Renal cortex interstitium (tissue), 11 donors: ENCODE data around the gene KCNMA1. TPM values are rescaled to one million over a fixed set of nuclear protein-coding genes. Genes with fewer than 3 reads are reported as not detected.

ENCODE experiments used
- DNase-seq, 11 donors: peaks; one replicate each; pipeline ENCODE4 v3.0.0-alpha.2; 2013; ENCODE audit warnings: low read depth in 9 of 11, low spot score in 4 of 11; ENCODE audit errors: extremely low read depth in 1 of 11
- polyA plus RNA-seq, 3 donors: library from polyadenylated mRNA; unstranded; fragments of 120-200 nt; gene quantifications; one replicate each; pipeline ENCODE4 v1.2.1, GENCODE V29; 2013; ENCODE audit not compliant: insufficient read length in 3 of 3

KCNMA1 gene
- polyA plus RNA-seq, 3 donors = 3.3 to 3.7 (median 3.3) TPM

GRCh38 chr10:77097625-77098024, 540.0 kb downstream of the KCNMA1 start:
- DNase-seq = no peak

DNA sequence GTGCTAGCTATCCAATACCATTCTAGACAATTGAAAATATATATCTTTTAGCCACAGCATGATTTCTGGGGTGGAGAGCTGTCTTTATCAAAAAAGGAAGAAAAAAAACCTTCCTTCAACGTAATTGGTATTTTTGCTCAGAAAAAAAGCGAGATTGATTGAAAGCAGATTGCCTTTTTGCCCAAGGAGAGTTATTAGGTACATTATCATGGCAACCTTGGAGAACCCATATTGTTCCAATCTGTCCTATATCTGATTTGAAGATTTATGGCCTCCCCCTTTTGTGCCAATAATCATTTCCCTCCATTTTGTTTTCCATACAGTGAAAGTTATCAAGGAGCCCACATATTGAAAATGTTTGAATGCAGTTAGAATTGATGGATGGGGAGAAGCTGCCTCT, 544.5 kb downstream of the KCNMA1 start:
- no peak for DNase-seq

- DNase-seq = no peak
Measured at GRCh38 chr10:77091597-77092165, 545.9 kb downstream of the KCNMA1 start.

DNA sequence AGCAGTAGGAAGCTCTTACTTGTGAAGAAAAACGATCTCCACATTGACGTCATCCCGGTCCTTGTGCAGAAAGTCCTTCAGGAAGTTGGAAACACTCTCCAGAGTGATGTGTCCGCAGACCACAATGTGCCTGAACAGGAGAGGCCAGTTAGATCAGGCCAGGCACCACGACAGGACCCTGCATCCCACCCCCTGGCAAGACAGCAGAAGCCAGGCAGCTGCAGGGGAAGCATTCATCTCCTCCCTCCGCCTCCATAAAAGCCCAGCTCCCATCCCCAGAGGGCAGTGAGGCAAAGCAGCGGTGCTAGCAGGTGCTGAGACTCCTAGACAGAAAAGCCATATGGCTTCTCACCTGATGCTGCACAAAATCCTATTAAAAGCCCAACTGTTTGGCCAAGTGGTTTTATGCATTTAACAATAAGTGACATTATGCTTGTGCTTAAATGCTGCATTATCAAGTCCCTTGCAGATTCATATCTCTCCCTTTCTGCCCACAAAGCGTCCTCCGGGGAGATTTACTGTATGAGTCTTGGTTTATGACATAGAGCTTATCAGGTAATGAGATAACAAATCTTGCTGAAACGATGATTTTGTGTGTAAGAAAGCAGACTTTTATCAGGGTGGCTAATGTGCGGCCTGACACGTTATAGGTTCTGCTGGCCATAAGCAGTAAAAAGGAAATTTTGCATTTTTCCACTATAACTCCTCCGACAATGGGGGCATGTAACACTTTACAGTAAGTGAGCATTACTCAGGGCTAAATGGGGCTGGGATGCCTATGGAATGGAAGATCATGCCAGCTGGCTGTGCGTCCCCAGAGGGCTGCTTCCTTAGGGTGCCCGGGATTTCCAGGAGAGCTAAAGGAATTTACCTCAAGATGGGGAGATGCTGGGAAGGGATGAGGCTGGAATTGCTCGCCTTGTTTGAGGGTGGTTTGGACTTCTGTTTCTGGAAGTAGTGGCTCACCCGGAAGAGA, 546.9 kb downstream of the KCNMA1 start:
- no peak for DNase-seq

- DNase-seq = no peak
Measured at GRCh38 chr10:77087366-77087765, 550.2 kb downstream of the KCNMA1 start.

GRCh38 chr10:77086081-77086480, 551.5 kb downstream of the KCNMA1 start:
- DNase-seq = no peak

- DNase-seq = no peak
Measured at GRCh38 chr10:77085344-77085743, 552.3 kb downstream of the KCNMA1 start.

GRCh38 chr10:77084431-77085144, 553.0 kb downstream of the KCNMA1 start:
- no peak for DNase-seq

DNA sequence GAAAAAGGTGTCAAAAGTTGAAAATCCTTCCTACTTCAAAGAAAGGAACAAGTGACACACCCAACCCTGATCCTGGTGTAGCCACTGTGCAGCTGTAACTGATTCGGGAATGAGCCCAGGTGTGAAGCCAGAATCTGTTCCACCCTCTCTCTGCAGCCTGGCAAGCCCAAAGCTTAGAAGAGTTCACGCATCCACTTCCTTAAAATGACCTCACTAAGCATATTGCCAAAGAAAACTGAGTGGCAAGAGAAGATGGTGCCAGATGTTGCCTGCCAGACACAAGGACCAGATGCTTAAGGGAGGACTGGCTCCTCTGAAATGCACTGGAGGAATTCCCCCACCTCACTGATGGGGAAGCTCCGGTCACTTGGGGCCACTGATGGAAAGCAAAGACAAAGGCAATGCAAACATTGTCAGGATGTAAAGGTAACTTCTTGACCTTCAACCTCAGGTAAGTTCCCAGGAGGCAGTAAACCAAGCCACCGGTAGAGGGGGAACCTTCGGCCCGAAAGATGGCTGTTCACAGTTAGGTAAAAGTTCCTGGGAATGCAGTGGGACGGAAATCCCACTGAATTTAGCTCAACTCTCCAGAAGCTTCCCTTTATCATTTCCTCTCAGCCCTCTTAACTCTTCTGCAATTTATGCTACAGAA, 554.9 kb downstream of the KCNMA1 start:
- no peak for DNase-seq

GRCh38 chr10:77081481-77081891, 556.1 kb downstream of the KCNMA1 start:
- DNase-seq = no peak

DNA sequence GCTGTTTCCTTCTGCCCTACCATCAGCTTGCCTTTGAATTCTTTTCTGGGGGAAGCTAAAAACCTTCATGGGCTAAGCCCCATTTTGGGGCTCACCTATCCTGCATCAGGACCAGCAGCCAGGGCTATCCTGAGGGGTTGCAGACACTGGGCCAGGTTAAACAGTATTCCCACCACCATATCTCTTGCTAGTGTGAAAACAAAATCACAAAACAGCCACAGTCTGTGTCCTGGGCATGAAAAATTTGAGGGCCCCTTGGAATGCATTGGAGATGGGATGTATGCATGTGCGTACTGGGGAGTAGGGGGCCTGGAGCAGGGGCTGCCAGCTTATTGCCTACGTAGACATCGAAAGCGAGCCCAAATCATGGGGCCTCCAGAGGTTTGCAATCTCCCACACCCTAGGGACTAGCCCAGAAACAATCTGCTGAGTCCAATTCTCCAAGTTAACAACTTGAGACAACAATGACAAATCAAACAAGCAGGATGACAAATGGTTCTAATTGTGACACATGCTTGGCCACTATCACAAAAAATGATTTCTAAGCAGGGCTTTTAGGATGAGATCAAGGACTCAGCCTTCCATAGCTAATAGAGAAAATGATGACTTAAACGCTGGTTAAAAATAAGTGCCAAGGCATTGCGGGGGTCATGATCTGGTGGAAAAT, 557.1 kb downstream of the KCNMA1 start:
- no peak for DNase-seq

DNA sequence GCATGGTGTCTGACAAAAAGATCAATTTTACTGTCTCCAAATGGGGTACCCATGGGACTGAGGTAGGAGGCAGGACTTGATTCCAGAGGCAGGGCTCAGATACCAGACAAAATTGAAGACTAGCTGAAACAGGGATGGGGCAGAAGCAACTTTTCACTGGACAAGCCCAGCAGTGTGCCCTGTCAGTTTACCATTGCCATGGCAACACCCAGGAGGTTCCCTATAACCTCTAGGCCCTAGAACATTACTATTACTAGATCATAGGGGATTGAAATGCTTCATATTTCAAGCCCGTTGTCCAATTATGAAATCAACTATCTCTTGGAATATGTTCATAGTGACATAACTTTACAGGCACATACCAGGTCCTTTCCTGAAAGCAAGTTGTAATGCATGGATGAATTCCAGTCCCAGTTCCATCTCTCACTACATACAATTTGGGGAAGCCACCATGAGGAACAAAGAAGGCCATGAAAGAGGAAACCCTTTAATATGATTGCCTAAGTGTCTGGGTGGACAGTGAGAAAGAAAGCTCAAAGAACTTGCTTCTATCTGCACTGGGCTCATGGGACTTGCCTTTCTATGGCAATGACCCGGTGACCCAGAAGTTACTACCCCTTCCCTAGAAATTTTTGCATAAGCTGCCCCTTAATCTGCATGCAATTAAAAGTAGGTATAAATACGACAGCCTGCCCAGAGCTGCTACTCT, 557.9 kb downstream of the KCNMA1 start:
- DNase-seq = no peak

DNA sequence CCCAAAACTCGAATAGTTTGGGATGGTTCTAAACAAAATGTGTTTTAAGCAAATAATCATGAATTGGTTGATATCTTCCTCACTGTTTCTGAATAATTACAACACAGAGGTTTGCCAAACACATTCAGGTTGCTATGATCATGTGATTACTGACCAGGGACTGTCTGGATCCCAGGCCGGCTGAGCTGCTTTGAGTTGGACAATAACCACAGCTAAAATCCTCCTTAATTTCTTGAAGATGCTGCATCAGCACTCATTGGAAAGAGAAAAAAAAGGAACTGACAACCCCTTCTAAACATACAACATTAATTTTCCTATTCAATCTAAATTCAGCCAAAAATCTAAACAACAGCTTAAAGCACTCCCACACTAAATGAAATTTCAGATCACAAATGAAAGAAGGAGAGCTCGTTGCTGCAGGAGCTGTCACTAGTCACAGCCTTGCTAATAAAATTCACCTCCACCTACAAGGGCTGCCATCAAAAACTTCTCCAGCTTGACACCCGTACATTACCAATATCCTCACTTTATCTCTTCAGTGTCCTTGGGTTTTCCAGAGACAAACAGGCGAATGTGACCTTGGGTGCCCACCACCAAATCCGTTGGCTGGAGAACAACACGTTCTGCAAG, 560.2 kb downstream of the KCNMA1 start:
- no peak for DNase-seq

- no peak for DNase-seq
Measured at GRCh38 chr10:77075926-77076325, 561.7 kb downstream of the KCNMA1 start.

- DNase-seq = no peak
Measured at GRCh38 chr10:77074104-77074624, 563.4 kb downstream of the KCNMA1 start.

GRCh38 chr10:77073663-77073960, 564.0 kb downstream of the KCNMA1 start:
- DNase-seq = no peak

- DNase-seq = peak in 2 of 11 donors; percentile 25 to 27
Measured at GRCh38 chr10:77072836-77073662, 564.6 kb downstream of the KCNMA1 start.
